ENCODE measurements around the gene IFNL2. TPM values are rescaled to one million over a fixed set of nuclear protein-coding genes. Genes with fewer than 3 reads are reported as not detected.

Gene IFNL2
- total RNA-seq, 1 experiment from 2014 or later = not detected

GRCh38 chr19:39316627-39317321, 48.6 kb downstream of the IFNL2 start:
- no peak for DNase-seq (ENCODE audit: low spot score)

DNA sequence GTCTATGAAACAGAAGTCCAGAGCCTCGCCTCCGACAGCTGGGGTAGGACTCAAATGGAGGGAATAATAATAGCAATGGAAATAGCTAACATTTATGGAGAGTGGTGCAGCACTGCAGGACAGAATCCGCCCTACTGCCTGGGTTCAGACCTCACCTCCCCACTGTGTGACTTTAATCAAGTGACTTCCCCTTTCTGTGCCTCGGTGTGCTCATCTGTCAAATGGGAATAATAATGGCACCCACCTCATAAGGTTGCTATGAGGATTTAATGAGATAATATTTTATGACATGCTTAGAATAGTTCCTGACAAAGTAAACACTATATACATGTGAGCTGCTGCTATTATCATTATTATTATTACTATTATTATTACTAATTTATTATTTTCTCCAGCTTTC, 49.3 kb downstream of the IFNL2 start:
- no peak for DNase-seq (ENCODE audit: low spot score)

DNA sequence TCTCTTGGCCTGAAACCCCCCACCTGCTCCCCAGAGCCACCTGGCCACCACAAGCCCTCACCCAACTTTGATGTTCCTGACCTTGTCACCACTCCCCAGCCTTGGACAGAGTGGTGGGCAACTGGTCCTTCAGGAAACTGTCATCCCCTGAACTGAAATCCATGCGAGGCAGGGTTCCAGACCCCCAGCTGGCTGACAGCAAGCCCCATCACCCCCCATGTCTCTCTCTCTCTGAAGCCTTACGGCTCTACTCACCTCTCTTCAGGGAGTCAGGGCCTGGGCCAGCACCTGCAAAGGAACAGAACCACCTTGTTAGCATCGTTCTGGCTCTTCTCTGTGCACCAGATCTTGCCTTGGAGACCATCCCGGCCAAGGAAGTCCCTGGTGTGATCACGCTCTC, 49.9 kb downstream of the IFNL2 start:
- no peak for DNase-seq (ENCODE audit: low spot score)

- DNase-seq (ENCODE audit: low spot score) = no peak
Observed at GRCh38 chr19:39318690-39319089, 50.5 kb downstream of the IFNL2 start.

DNA sequence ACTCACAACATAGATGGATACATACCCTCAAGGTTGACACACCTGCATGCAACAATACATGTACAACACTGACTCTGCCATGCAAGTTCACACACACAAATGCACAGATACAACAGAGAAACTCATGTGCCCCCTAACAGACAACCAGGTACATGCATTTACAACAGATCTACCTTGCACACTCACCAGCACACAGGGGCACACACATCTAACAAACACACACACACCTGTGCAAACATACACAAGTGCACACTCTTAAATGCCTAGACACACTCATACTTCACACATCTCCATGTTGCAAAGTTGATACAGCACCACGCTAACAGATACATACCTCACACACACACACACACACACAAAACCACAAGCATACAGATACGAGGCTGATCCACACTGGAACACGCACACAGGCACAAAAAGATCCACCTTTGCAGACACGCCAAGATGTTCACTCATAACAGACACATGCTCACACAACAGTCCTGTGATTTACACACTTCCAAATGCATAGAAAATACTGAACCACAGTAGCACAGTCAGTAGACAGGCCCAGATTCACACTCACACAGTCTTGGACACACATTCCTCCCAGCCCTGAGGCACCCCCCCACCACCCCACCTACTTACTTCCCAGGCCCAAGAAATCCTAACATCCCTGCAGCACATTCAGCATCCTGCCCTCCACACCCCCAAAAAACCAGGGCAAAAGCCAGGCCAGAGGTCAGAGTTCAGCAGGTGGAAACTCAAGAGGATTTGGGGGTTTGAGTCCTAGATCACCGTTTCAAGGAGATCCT, 51.1 kb downstream of the IFNL2 start:
- DNase-seq (ENCODE audit: low spot score) = no peak

Other genes with a start within 250 kb of the IFNL2 start
- gene FBXO27, start 235.8 kb upstream of the IFNL2 start, total RNA-seq (2014; rRNA removed; shearing (Covaris generic)) = not detected in 2 replicates
- gene ACP7, start 184.0 kb upstream of the IFNL2 start, total RNA-seq (2014; rRNA removed; shearing (Covaris generic)) = not detected in 2 replicates
- 42.3 and 46.5 TPM in 2 replicates for gene PAK4, start 142.6 kb upstream of the IFNL2 start, total RNA-seq (2014; rRNA removed; shearing (Covaris generic))
- gene NCCRP1, start 71.4 kb upstream of the IFNL2 start, total RNA-seq (2014; rRNA removed; shearing (Covaris generic)) = 0.31 TPM in 1 of 2 replicates, not detected in the other
- gene SYCN, start 64.1 kb upstream of the IFNL2 start, total RNA-seq (2014; rRNA removed; shearing (Covaris generic)) = not detected in 2 replicates
- not detected in 2 replicates for gene IFNL3, start 23.4 kb upstream of the IFNL2 start, total RNA-seq (2014; rRNA removed; shearing (Covaris generic))
- not detected in 2 replicates for gene IFNL4, start 19.5 kb upstream of the IFNL2 start, total RNA-seq (2014; rRNA removed; shearing (Covaris generic))
- gene IFNL1, start 28.0 kb downstream of the IFNL2 start, total RNA-seq (2014; rRNA removed; shearing (Covaris generic)) = not detected in 2 replicates
- gene LRFN1, start 52.5 kb downstream of the IFNL2 start, total RNA-seq (2014; rRNA removed; shearing (Covaris generic)) = 0.38 and 0.44 TPM in 2 replicates
- gene GMFG, start 67.6 kb downstream of the IFNL2 start, total RNA-seq (2014; rRNA removed; shearing (Covaris generic)) = not detected in 2 replicates
- 220 and 230 TPM in 2 replicates for gene SAMD4B, start 74.0 kb downstream of the IFNL2 start, total RNA-seq (2014; rRNA removed; shearing (Covaris generic))
- 109 and 115 TPM in 2 replicates for gene PAF1, start 122.7 kb downstream of the IFNL2 start, total RNA-seq (2014; rRNA removed; shearing (Covaris generic))
- 59.7 and 64.3 TPM in 2 replicates for gene MED29, start 123.0 kb downstream of the IFNL2 start, total RNA-seq (2014; rRNA removed; shearing (Covaris generic))
- gene ZFP36, start 138.5 kb downstream of the IFNL2 start, total RNA-seq (2014; rRNA removed; shearing (Covaris generic)) = 124 and 131 TPM in 2 replicates
- 51.0 and 61.2 TPM in 2 replicates for gene PLEKHG2, start 144.3 kb downstream of the IFNL2 start, total RNA-seq (2014; rRNA removed; shearing (Covaris generic))
- gene RPS16, start 167.6 kb downstream of the IFNL2 start, total RNA-seq (2014; rRNA removed; shearing (Covaris generic)) = 798 and 1,020 TPM in 2 replicates
- gene SUPT5H, start 177.2 kb downstream of the IFNL2 start, total RNA-seq (2014; rRNA removed; shearing (Covaris generic)) = 128 and 151 TPM in 2 replicates
- 261 and 295 TPM in 2 replicates for gene TIMM50, start 212.4 kb downstream of the IFNL2 start, total RNA-seq (2014; rRNA removed; shearing (Covaris generic))
- gene DLL3, start 230.6 kb downstream of the IFNL2 start, total RNA-seq (2014; rRNA removed; shearing (Covaris generic)) = 0.15 TPM in 1 of 2 replicates, not detected in the other
- not detected in 2 replicates for gene SELENOV, start 246.7 kb downstream of the IFNL2 start, total RNA-seq (2014; rRNA removed; shearing (Covaris generic))

All from HT-29 (cell line).